Astrocyte of the hippocampus (primary cell): ENCODE data around the gene DTNBP1.

Experiments used
- DNase-seq: peaks from one replicate; pipeline ENCODE4 v3.0.0; 2011; ENCODE audit warnings: low read depth, low spot score

DTNBP1 gene

DNA sequence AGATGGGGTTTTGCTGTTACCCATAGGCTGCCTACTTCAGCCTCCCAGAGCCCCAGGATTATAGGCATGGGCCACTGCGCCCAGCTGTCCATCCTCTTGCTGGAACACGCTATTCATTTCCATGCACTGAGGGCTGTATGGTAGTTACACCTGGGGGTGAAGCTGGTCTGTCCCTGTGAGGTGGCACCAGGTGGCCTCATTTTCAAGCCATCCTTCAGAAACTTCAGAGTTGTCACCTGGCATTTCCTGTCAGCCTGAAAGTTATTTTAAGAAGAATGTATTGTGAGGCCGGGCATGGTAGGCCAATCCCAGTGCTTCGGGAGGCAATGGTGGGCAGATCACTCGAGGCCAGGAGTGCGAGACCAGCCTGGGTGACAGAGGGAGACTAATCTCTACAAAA, 147.6 kb downstream of the DTNBP1 start:
- DNase-seq, result no peak

DNA sequence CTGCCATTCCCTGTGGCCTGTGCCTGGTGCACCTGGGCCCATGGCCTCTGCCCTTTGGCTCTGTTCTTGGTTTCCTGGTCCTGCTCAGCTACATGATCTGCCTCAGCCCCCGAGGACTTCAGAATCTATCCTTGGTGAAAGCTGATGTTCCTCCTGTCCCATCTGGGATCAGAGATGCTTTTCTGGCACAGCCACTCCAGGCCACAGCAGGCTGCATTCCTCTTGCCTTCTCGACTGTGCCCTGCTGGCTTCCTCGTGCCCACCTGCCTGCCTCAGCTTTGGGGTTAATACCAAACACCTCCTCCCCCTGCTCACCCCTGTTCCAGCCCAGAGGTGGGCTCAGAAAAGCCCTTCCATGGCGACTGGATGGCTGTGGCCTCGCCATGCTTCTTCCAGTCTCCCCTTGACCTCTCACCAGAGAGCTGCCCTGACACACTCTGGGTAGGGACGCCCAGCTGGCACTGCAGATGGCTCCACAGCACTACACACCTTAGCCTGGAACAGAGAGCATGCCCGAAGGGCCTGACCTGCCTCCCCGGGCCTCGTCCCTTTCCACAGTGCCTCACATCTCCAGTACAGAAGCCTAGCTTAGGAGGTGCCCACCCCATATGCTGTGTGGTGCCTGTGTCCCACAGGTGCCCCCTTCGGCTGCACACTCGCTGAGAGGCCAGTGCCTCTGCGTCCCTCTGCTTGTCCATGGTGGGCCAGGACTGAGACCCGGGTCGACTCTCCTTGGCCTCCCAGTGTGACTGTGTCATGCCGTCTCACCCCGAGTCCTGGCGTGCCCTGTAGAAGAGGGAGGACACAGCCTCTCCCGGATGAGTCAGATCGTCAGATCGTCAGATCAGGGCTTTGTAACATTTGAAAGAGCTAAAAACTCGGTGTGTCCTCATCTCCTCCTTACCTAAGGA, 148.8 kb downstream of the DTNBP1 start:
- no peak for DNase-seq

GRCh38 chr6:15513131-15513771, 149.6 kb downstream of the DTNBP1 start:
- DNase-seq, result no peak

DNA sequence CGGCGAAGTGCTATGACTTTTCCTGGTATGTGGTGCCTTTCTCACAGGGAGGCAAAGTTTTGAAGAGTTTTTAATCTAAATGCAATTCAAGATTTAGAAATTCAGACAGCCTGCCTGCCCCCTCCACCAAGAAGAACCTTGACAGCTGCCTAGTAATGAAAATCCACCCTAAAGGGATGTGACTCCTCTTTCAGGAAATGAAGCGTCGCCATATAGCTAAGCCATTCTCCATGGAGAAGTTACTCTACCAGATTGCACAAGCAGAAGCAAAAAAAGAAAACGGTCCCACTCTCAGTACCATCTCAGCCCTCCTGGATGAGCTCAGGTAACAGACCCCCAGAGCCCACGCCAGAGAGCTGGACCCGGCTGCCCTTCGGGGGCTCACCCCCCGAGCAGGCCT, 150.1 kb downstream of the DTNBP1 start:
- no peak for DNase-seq

DNA sequence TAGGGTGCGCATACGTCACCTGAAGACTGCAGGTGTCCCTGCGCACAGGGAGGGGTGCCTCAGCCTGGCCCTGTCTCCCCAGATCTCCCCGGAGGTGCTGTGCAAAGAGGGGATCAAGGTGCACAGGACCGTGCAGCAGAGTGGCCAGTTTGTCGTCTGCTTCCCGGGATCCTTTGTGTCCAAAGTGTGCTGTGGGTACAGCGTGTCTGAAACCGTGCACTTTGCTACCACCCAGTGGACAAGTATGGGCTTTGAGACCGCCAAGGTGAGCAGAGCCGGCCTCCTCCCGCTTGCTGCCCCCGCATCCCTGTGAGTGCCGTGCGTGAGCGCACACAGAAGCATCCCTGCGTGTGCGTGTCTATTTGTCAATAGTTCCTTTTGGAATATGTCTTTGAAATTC, 150.7 kb downstream of the DTNBP1 start:
- peak; percentile 27 for DNase-seq

DNA sequence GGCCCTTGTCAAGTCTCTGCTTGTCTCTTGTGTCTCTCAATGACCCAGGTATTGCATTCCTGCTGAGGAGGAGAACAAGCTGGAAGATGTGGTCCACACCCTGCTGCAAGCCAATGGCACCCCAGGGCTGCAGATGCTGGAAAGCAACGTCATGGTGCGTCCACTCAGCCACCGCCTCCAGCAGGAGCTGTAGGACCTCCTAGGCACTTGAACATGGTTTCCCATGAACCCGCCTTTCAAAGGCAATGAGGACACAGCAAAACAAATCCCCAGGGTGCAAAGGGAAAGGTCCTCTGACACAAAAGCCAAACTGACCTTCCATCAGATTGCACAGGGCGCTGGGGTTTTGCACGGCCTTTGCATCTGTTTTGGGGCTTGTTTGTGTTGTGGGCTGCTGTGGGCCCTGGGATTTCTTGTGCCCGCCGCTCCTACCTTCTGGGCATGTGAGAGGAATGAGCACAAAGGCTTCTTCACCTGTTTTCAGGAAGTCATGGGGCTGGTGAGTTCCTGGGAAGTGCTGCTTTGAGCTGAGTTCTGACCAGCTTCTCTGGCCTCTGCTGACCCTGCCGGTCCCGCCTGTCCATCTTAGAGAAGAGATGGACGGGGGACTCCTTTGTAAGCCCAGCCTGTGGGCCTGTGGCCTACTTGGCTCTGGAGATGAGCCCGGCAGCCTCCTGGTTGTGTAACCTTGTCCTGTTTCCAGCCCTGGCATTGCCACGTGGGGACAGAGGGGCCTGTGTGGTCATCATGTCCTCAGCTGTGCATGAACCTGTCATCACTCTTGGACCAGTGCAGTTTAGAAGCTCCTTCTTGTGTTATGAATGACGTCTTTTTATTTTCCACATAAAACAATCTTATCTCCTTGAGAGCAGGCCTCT, 151.3 kb downstream of the DTNBP1 start:
- no peak for DNase-seq

DNA sequence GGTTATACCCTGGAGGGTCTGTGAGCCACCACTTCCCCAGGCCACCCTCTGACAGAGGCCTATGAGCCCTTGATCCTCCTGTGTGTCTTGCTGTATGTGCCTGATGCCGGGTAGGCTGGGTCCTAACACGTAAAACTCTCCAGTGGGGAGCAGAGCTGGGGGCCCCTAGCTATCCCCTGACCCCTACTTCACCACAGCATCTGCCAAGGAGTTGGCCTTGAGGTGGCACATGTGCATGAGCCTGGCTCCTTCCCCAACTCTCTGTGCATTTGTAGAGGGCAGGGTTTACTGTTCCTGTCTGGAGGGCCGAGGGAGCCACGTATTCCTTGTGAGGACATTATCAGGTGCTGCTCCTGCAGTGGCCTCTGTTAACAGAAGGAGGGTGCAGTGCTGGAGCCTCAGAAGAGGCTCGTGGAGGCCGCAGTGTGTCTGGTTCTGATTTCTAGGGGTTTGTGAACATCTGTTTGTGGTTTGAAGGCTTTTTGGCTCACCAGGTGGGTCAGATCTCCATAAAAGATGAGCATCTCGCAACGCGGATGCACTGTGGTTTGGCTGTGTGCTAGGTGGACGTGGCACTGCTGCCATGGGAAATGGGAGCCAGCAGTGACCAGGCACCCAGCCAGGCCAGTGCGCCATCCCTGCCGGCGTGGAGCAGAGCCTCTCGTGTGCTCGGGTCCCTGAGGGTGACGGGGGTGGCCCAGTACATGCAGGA, 152.1 kb downstream of the DTNBP1 start:
- DNase-seq, result no peak

DNA sequence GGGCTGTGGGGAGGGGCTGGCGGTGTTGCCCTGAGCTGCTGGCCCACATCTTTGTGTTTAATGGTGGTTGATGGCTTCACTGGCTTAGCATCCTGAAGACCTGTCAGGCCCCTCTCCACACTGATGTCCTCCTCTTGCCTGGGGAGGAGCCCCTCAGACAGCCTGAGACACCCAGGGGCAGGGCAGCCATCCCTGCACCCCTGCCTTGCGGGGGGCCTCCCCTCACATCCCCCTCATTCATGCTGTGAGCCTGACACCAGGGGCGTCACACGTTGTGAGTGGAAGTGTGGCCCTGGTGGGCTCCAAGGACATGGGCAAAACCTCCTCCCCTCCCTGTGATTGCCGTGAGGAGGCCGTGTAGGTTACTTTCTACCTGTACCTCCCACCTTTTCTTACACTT, 152.7 kb downstream of the DTNBP1 start:
- DNase-seq, result no peak

GRCh38 chr6:15509335-15509933, 153.4 kb downstream of the DTNBP1 start:
- DNase-seq, result no peak

DNA sequence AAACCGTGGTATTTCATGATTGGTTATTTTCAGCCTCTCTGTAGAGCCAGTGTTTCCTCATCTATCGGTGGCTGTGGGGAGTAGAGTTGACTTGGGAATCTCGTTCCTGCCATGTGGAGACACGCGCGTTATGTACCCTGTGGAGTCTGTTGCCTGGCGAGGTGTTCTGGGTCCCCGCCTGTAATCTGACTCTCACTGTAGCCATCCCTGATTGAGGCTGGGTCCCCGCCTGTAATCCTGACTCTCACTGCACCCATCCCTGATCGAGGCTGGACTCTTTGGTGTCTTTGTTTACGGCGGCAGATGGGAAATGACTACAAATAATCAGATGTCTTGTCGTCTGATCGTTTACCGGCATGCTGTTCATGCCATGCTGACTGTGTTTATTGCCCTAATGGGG, 153.9 kb downstream of the DTNBP1 start:
- no peak for DNase-seq

- no peak for DNase-seq
These were observed 154.4 kb downstream of the DTNBP1 start for GRCh38 chr6:15508441-15508871.

GRCh38 chr6:15507746-15508145, 155.1 kb downstream of the DTNBP1 start:
- no peak for DNase-seq

DNA sequence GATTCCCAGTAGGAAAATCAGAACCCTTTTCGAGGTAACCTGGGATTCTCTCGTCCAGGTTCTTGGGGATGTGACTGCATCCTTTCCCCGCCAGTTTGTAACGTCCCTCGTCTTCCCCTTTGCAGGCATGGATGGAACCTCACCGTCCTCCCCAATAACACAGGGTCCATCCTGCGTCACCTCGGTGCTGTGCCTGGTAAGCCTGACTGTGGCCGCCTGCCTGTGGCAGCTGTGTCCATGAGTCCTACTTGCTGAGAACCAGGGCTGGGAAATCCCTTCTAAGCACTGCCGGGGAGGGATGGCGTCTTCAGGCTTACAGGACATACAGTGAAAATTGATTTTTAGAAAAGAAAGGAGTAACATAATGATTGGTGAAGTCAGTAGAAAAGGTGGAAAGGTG, 155.6 kb downstream of the DTNBP1 start:
- DNase-seq, result no peak

DNA sequence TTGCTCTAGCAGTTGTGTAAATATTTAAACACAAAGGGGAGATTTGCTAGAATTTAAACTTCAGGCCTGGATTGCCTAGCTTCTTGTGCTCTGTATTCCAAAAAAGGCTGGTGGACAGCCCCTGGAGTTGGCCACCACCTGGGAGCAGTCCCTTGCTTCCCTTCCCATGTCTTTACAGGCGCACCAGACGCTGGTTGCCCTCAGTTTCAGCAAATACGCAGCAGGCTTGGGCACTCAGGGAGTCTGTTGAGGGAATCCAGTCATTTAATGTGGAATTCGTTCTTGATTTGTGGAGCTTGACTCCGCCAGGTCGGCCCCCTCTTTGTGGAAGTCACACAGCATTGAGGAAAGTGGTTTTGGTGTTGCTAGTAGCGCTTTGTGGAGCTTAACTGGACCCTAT, 156.8 kb downstream of the DTNBP1 start:
- DNase-seq, result no peak

GRCh38 chr6:15505463-15505918, 157.3 kb downstream of the DTNBP1 start:
- DNase-seq, result no peak

- DNase-seq, result peak; percentile 96
These were observed 158.1 kb downstream of the DTNBP1 start for GRCh38 chr6:15504581-15505350.

- peak; percentile 35 for DNase-seq
These were observed 158.8 kb downstream of the DTNBP1 start for GRCh38 chr6:15504040-15504495.

DNA sequence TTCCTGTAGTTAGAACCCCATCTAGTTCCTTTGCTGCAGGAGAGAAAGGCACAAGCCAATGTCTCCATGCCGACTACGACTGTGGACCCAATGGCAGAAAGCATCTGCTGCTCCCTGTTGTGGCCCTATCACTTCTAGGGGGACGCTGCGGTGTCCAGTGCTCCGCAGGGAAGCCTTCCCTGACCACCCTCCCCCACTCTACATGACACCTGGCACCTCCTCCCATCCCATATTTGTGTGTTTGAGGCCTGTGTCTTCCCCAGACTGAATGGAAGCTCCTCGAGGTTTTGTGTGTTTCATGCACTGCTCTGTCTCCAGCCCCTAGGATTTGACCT, 159.5 kb downstream of the DTNBP1 start:
- no peak for DNase-seq

DNA sequence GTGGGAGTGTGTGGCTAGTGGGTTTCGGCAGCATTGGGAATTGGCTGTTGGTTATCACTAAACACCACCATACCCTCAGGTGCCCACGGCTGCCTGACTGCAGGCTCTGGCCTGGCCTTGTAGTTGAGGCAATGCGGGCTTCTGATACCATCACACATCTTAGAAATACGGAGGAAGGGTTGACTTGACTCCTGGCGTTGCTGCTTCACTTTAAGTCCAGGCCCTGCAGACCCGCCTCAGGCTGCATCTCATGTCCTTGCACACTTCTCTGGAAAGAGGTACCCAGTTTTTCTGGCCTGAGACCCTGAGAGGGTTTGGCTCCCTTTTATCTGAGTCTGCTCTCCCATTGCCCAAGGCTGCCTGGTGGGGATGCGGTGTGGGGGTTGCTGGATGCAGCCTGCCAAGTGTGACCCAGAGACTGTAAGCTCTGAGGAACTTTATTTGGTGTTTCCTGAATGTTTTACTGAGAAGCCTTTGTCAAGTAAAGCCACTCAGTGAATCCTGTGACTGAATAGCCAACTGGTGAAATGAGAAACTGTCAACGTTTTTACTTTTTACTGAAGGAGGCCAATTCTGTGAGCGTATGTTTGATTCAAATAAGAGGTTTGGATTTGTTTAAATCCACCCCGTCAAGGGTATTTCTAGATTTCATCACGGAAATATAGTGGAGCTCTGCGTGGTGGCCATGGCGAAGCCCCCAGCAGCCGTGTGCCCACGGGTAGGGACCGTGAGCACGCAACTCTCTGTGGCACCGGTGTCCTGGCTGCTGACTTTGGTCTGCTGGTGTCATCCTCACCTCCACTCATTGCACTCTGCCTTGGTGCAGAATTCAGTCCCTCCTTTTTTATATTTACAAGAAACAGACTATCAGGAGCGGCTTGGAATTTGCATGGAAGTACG, 160.1 kb downstream of the DTNBP1 start:
- DNase-seq, result peak; percentile 20
